T follicular helper cell (primary cell): ENCODE results near the gene GPBAR1.

ENCODE experiments used
- DNase-seq: peaks from one replicate; pipeline ENCODE4 v3.0.0-alpha.2; 2020; ENCODE audit warnings: low read depth

GPBAR1 gene

GRCh38 chr2:218286570-218287459 is 26.0 kb downstream of the GPBAR1 start:
- peak; percentile 74 for DNase-seq

GRCh38 chr2:218289639-218290315 is 29.0 kb downstream of the GPBAR1 start:
- no peak for DNase-seq

GRCh38 chr2:218290316-218291261 is 29.8 kb downstream of the GPBAR1 start:
- DNase-seq = peak; percentile 44

GRCh38 chr2:218291318-218292047 is 30.7 kb downstream of the GPBAR1 start:
- no peak for DNase-seq

- DNase-seq = peak; percentile 69
Measured at GRCh38 chr2:218292048-218293014, 31.5 kb downstream of the GPBAR1 start, which contains the start of gene TMBIM1. TMBIM1 (minus strand) TSS chr2:218292503; CDS start chr2:218282141, 10,362 bp downstream.

- no peak for DNase-seq
Measured at GRCh38 chr2:218293715-218294429, 33.1 kb downstream of the GPBAR1 start.

- DNase-seq = no peak
Measured at GRCh38 chr2:218294430-218295022, 33.7 kb downstream of the GPBAR1 start.

- DNase-seq = no peak
Measured at GRCh38 chr2:218295029-218295428, 34.2 kb downstream of the GPBAR1 start.

GRCh38 chr2:218296200-218296599 is 35.4 kb downstream of the GPBAR1 start:
- no peak for DNase-seq

- no peak for DNase-seq
Measured at GRCh38 chr2:218296847-218297246, 36.0 kb downstream of the GPBAR1 start.

- DNase-seq = no peak
Measured at GRCh38 chr2:218298314-218298875, 37.6 kb downstream of the GPBAR1 start.

GRCh38 chr2:218300141-218300540 is 39.3 kb downstream of the GPBAR1 start:
- DNase-seq = no peak

- DNase-seq = peak; percentile 80
Measured at GRCh38 chr2:218301176-218301819, 40.5 kb downstream of the GPBAR1 start.

GRCh38 chr2:218305383-218305782 is 44.6 kb downstream of the GPBAR1 start:
- DNase-seq = no peak

GRCh38 chr2:218306184-218306920 is 45.5 kb downstream of the GPBAR1 start:
- no peak for DNase-seq

- DNase-seq = no peak
Measured at GRCh38 chr2:218307415-218308090, 46.7 kb downstream of the GPBAR1 start.
